HL-60/S4 treated with retinoic acid at 250 ng/mL for 4 days and 3 days (cell line): ENCODE results near the gene CCDC141.
"Not testable (repeated sequence)": the region's sequence is repeated elsewhere in the genome, so short reads cannot be mapped to it uniquely, and the experiment has no call there.

Experiments
- in situ Hi-C: fragments of 300-500 bp; cut with MboI; formaldehyde crosslinking; loops from 2 replicates; pipeline ENCODE4 v1.7.0; 2022; ENCODE audit warnings: low sequenced_read_pairs

Gene CCDC141

GRCh38 chr2:178989424-178989823 is 60.5 kb downstream of the CCDC141 start:
- in situ Hi-C loops: not testable (repeated sequence)

- in situ Hi-C loops: not testable (repeated sequence)
Observed at GRCh38 chr2:178982652-178983051, 67.3 kb downstream of the CCDC141 start.

GRCh38 chr2:178980815-178981214 is 69.1 kb downstream of the CCDC141 start:
- in situ Hi-C loops: no loop called here

- in situ Hi-C loops: no loop called here
Observed at GRCh38 chr2:178978667-178979066, 71.3 kb downstream of the CCDC141 start.

GRCh38 chr2:178976351-178976750 is 73.6 kb downstream of the CCDC141 start:
- in situ Hi-C loops: no loop called here

- in situ Hi-C loops: no loop called here
Observed at GRCh38 chr2:178962805-178963433, 87.0 kb downstream of the CCDC141 start.

GRCh38 chr2:178962152-178962551 is 87.8 kb downstream of the CCDC141 start:
- in situ Hi-C loops: no loop called here

- in situ Hi-C loops: no loop called here
Observed at GRCh38 chr2:178954049-178954448, 95.9 kb downstream of the CCDC141 start.

- in situ Hi-C loops: no loop called here
Observed at GRCh38 chr2:178951266-178952006, 98.5 kb downstream of the CCDC141 start.

GRCh38 chr2:178949584-178949983 is 100.4 kb downstream of the CCDC141 start:
- in situ Hi-C loops: no loop called here

- in situ Hi-C loops: no loop called here
Observed at GRCh38 chr2:178949151-178949550, 100.8 kb downstream of the CCDC141 start.

GRCh38 chr2:178947006-178947405 is 102.9 kb downstream of the CCDC141 start:
- in situ Hi-C loops: no loop called here

- in situ Hi-C loops: no loop called here
Observed at GRCh38 chr2:178946494-178946893, 103.4 kb downstream of the CCDC141 start.

- in situ Hi-C loops: no loop called here
Observed at GRCh38 chr2:178943745-178944144, 106.2 kb downstream of the CCDC141 start.

GRCh38 chr2:178934571-178934970 is 115.4 kb downstream of the CCDC141 start:
- in situ Hi-C loops: no loop called here

GRCh38 chr2:178933493-178933892 is 116.4 kb downstream of the CCDC141 start:
- in situ Hi-C loops: no loop called here

- in situ Hi-C loops: no loop called here
Observed at GRCh38 chr2:178928077-178928476, 121.9 kb downstream of the CCDC141 start.

GRCh38 chr2:178927173-178927572 is 122.8 kb downstream of the CCDC141 start:
- in situ Hi-C loops: no loop called here

- in situ Hi-C loops: no loop called here
Observed at GRCh38 chr2:178924817-178925216, 125.1 kb downstream of the CCDC141 start.

GRCh38 chr2:178923546-178923945 is 126.4 kb downstream of the CCDC141 start:
- in situ Hi-C loops: no loop called here

- in situ Hi-C loops: no loop called here
Observed at GRCh38 chr2:178920916-178921513, 128.9 kb downstream of the CCDC141 start.

- in situ Hi-C loops: no loop called here
Observed at GRCh38 chr2:178917555-178917954, 132.4 kb downstream of the CCDC141 start.
